Stomach (tissue), 4 donors: Measurements from ENCODE around the gene SOCS3.

Experiments used
- EP300 ChIP-seq: sonication (generic); formaldehyde crosslinking; IDR thresholded peaks from one replicate; pipeline ENCODE4 v1.6.1; 2017; ENCODE audit warnings: antibody characterized with exemption
- POLR2A ChIP-seq, 4 donors: fragments of 450-650 bp; IDR thresholded peaks; one replicate each; pipeline ENCODE4 v1.6.1; 2016; ENCODE audit warnings: antibody characterized with exemption in 4 of 4, control low read depth in 2 of 4, mild to moderate bottlenecking in 1 of 4, moderate library complexity in 1 of 4
- TF ChIP-seq, protein P1 (sequence below), 7 experiments: fragments of 450-650 bp in 4 of 7; fragments of 200-600 bp in 3 of 7; sonication (generic) in 3 of 7; IDR thresholded peaks; one replicate each; pipeline ENCODE4 v1.5.1; 2016 to 2019; ENCODE audit warnings: antibody characterized with exemption in 7 of 7, control low read depth in 2 of 7, mild to moderate bottlenecking in 1 of 7

DNA sequence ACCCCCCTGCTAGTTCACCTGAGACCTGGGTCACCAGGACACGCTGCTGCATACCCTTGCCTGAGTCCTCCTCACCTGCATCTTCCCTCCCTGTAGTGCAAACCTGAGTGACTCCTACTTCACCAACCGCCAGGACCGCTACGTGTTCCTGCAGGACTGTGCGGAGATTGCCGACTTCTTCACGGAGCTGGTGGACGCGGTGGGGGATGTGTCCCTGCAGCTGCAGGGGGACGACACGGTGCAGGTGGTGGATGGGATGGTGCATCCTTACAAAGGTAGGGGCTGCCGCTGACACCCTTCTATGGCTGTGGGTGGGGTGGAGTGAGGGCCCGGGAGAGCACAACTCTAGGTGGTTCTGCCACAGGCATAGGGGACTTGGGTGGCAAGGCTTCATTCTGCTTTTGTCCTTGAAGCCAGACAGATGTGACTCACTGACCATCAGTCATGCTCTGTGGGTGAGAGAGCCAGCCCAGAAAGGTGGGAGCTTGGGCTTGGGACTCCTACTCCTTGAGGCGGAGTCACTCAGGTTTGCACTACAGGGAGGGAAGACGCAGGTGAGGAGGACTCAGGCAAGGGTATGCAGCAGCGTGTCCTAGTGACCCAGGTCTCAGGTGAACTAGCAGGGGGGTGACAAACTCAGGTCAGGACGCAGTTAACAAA is 40.8 kb upstream of the SOCS3 start:
- TF ChIP-seq, protein P1, sequence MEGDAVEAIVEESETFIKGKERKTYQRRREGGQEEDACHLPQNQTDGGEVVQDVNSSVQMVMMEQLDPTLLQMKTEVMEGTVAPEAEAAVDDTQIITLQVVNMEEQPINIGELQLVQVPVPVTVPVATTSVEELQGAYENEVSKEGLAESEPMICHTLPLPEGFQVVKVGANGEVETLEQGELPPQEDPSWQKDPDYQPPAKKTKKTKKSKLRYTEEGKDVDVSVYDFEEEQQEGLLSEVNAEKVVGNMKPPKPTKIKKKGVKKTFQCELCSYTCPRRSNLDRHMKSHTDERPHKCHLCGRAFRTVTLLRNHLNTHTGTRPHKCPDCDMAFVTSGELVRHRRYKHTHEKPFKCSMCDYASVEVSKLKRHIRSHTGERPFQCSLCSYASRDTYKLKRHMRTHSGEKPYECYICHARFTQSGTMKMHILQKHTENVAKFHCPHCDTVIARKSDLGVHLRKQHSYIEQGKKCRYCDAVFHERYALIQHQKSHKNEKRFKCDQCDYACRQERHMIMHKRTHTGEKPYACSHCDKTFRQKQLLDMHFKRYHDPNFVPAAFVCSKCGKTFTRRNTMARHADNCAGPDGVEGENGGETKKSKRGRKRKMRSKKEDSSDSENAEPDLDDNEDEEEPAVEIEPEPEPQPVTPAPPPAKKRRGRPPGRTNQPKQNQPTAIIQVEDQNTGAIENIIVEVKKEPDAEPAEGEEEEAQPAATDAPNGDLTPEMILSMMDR (IDR thresholded peaks at IDR 0.05), result no peak
- TF ChIP-seq EP300 (no peak), POLR2A (IDR thresholded peaks at IDR 0.05) (no peak)
